Measurements from ENCODE around the gene BARHL1.

Gene BARHL1

GRCh38 chr9:132546148-132547051 lies 36.0 kb upstream of the BARHL1 start:
- Histone ChIP-seq H3K4me1 (ENCODE audit: control insufficient read depth, insufficient read depth, low read length) (peaks cover 12% of the 10 kb centered on the region; the same call in 1 of the 2 replicates), H3K9me3 (ENCODE audit: control insufficient read depth, insufficient read depth, low read length) (no peaks in the 10 kb centered on the region), H3K36me3 (ENCODE audit: control insufficient read depth, insufficient read depth, low read length) (no peaks in the 10 kb centered on the region), H3K27me3 (ENCODE audit: control insufficient read depth, insufficient read depth, low read length) (0 out of 2 replicates have a peak, but pooled peaks cover 3% of the 10 kb centered on the region), H3K27ac (ENCODE audit: low read depth, low read length) (no peak overlapping the region), H3K4me3 (ENCODE audit: low read depth, low read length) (peak overlapping the region; percentile 61), H3K9ac (ENCODE audit: low read depth, low read length) (no peak overlapping the region)

DNA sequence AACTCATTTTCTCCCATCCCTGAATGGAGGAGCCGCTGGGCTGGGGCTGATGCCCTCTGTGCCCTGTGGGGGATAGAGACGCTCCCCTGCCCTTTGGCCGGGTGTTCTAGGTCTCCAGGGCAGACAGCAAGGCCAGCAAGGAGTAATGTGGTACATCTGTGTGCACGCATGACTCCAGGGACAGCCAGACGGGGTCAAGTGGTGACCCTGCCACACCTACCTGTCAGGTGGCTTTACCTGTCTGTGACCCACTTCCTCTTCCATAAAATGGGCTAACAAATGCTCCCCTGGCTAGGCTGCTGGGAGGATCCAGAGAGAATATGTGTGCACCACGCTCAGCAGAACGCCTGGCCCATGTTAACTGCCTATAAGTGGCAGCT lies 35.4 kb upstream of the BARHL1 start:
- Histone ChIP-seq H3K27ac (ENCODE audit: low read depth, low read length) (no peak overlapping the region), H3K9me3 (ENCODE audit: control insufficient read depth, insufficient read depth, low read length) (no peaks in the 10 kb centered on the region), H3K36me3 (ENCODE audit: control insufficient read depth, insufficient read depth, low read length) (no peaks in the 10 kb centered on the region), H3K4me1 (ENCODE audit: control insufficient read depth, insufficient read depth, low read length) (peaks cover 12% of the 10 kb centered on the region; the same call in 1 of the 2 replicates), H3K4me3 (ENCODE audit: low read depth, low read length) (no peak overlapping the region), H3K9ac (ENCODE audit: low read depth, low read length) (no peak overlapping the region), H3K27me3 (ENCODE audit: control insufficient read depth, insufficient read depth, low read length) (0 out of 2 replicates have a peak, but pooled peaks cover 3% of the 10 kb centered on the region)

- H3K4me3 ChIP-seq (ENCODE audit: low read depth, low read length), result no peak overlapping the region
Measured at GRCh38 chr9:132547436-132547835, 35.0 kb upstream of the BARHL1 start.

GRCh38 chr9:132547976-132548730 lies 34.3 kb upstream of the BARHL1 start:
- Histone ChIP-seq H3K27me3 (ENCODE audit: control insufficient read depth, insufficient read depth, low read length) (no peaks in the 10 kb centered on the region), H3K27ac (ENCODE audit: low read depth, low read length) (no peak overlapping the region), H3K9ac (ENCODE audit: low read depth, low read length) (no peak overlapping the region)

More at GRCh38 chr9:132547436-132547835, 35.0 kb upstream of the BARHL1 start:
- H3K36me3 ChIP-seq (ENCODE audit: control insufficient read depth, insufficient read depth, low read length), result no peaks in the 10 kb centered on the region
- no peak overlapping the region for H3K27ac ChIP-seq (ENCODE audit: low read depth, low read length)
- peaks cover 12% of the 10 kb centered on the region; the same call in 1 of the 2 replicates for H3K4me1 ChIP-seq (ENCODE audit: control insufficient read depth, insufficient read depth, low read length)
- no peaks in the 10 kb centered on the region for H3K9me3 ChIP-seq (ENCODE audit: control insufficient read depth, insufficient read depth, low read length)
- H3K27me3 ChIP-seq (ENCODE audit: control insufficient read depth, insufficient read depth, low read length), result no peaks in the 10 kb centered on the region
- H3K9ac ChIP-seq (ENCODE audit: low read depth, low read length), result no peak overlapping the region

GRCh38 chr9:132548751-132549640 lies 33.4 kb upstream of the BARHL1 start:
- no peak overlapping the region for H3K4me3 ChIP-seq (ENCODE audit: low read depth, low read length)
- H3K9me3 ChIP-seq (ENCODE audit: control insufficient read depth, insufficient read depth, low read length), result no peaks in the 10 kb centered on the region
- H3K4me1 ChIP-seq (ENCODE audit: control insufficient read depth, insufficient read depth, low read length), result peaks cover 12% of the 10 kb centered on the region; the same call in 1 of the 2 replicates
- no peaks in the 10 kb centered on the region for H3K36me3 ChIP-seq (ENCODE audit: control insufficient read depth, insufficient read depth, low read length)
- H3K27me3 ChIP-seq (ENCODE audit: control insufficient read depth, insufficient read depth, low read length), result no peaks in the 10 kb centered on the region
- H3K9ac ChIP-seq (ENCODE audit: low read depth, low read length), result no peak overlapping the region
- no peak overlapping the region for H3K27ac ChIP-seq (ENCODE audit: low read depth, low read length)

More at GRCh38 chr9:132547976-132548730, 34.3 kb upstream of the BARHL1 start:
- peaks cover 12% of the 10 kb centered on the region; the same call in 1 of the 2 replicates for H3K4me1 ChIP-seq (ENCODE audit: control insufficient read depth, insufficient read depth, low read length)
- no peak overlapping the region for H3K4me3 ChIP-seq (ENCODE audit: low read depth, low read length)
- no peaks in the 10 kb centered on the region for H3K36me3 ChIP-seq (ENCODE audit: control insufficient read depth, insufficient read depth, low read length)
- H3K9me3 ChIP-seq (ENCODE audit: control insufficient read depth, insufficient read depth, low read length), result no peaks in the 10 kb centered on the region

DNA sequence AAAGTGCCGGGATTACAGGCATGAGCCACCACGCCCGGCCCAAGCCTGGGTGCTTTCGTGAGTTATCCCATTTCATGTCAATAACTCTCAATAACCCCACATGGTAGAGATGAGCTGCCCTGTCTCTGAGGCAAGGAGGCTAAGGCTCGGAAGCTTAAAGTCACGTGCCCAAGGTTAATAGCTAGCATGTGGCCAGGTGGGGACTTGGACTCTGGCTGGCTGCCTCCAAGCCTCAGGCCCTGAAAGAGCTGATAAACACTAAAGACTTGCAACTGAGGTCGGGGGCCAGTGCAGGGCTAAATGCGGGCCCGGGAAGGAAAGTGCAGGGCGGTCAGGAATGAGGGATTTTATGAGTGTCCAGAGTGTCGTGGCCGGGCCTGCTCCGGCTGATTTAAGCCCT lies 30.9 kb upstream of the BARHL1 start:
- H3K27ac ChIP-seq (ENCODE audit: low read depth, low read length), result no peak overlapping the region
- peaks cover 5% of the 10 kb centered on the region; the same call in 1 of the 2 replicates for H3K4me1 ChIP-seq (ENCODE audit: control insufficient read depth, insufficient read depth, low read length)
- no peak overlapping the region for H3K9ac ChIP-seq (ENCODE audit: low read depth, low read length)
- no peaks in the 10 kb centered on the region for H3K9me3 ChIP-seq (ENCODE audit: control insufficient read depth, insufficient read depth, low read length)
- H3K4me3 ChIP-seq (ENCODE audit: low read depth, low read length), result no peak overlapping the region
- H3K36me3 ChIP-seq (ENCODE audit: control insufficient read depth, insufficient read depth, low read length), result no peaks in the 10 kb centered on the region
- H3K27me3 ChIP-seq (ENCODE audit: control insufficient read depth, insufficient read depth, low read length), result no peaks in the 10 kb centered on the region

DNA sequence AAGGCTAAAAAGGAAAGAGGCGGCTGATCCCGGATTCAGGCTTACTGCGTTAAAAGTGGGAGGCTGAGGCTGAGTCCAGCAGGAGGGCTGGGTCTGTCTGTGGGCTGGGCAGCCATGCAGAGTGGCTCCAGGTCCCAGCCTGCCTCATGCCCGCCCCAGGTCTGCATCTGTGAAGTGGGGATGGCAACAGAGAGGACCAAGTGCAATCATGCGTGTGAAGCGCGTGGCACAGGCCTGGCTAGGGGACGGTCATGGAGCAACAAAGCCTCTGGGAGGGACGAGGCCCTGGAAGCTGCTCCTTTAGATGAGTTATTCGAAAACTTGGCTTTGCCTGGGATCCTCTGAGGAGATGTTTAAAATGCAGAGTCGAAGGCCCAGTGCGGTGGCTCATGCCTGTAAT lies 30.4 kb upstream of the BARHL1 start:
- H3K9me3 ChIP-seq (ENCODE audit: control insufficient read depth, insufficient read depth, low read length), result no peaks in the 10 kb centered on the region
- no peaks in the 10 kb centered on the region; the same call in 1 of the 2 replicates for H3K4me1 ChIP-seq (ENCODE audit: control insufficient read depth, insufficient read depth, low read length)
- H3K9ac ChIP-seq (ENCODE audit: low read depth, low read length), result no peak overlapping the region
- no peak overlapping the region for H3K27ac ChIP-seq (ENCODE audit: low read depth, low read length)
- no peaks in the 10 kb centered on the region for H3K36me3 ChIP-seq (ENCODE audit: control insufficient read depth, insufficient read depth, low read length)
- H3K27me3 ChIP-seq (ENCODE audit: control insufficient read depth, insufficient read depth, low read length), result no peaks in the 10 kb centered on the region
- no peak overlapping the region for H3K4me3 ChIP-seq (ENCODE audit: low read depth, low read length)

GRCh38 chr9:132554755-132555154 lies 27.7 kb upstream of the BARHL1 start:
- Histone ChIP-seq H3K36me3 (ENCODE audit: control insufficient read depth, insufficient read depth, low read length) (no peaks in the 10 kb centered on the region), H3K4me1 (ENCODE audit: control insufficient read depth, insufficient read depth, low read length) (no peaks in the 10 kb centered on the region), H3K4me3 (ENCODE audit: low read depth, low read length) (no peak overlapping the region), H3K27ac (ENCODE audit: low read depth, low read length) (no peak overlapping the region), H3K27me3 (ENCODE audit: control insufficient read depth, insufficient read depth, low read length) (no peaks in the 10 kb centered on the region), H3K9me3 (ENCODE audit: control insufficient read depth, insufficient read depth, low read length) (no peaks in the 10 kb centered on the region), H3K9ac (ENCODE audit: low read depth, low read length) (no peak overlapping the region)

GRCh38 chr9:132555528-132555927 lies 26.9 kb upstream of the BARHL1 start:
- no peak overlapping the region for H3K27ac ChIP-seq (ENCODE audit: low read depth, low read length)
- H3K4me3 ChIP-seq (ENCODE audit: low read depth, low read length), result no peak overlapping the region

GRCh38 chr9:132556235-132556634 lies 26.2 kb upstream of the BARHL1 start:
- Histone ChIP-seq H3K4me1 (ENCODE audit: control insufficient read depth, insufficient read depth, low read length) (no peaks in the 10 kb centered on the region), H3K36me3 (ENCODE audit: control insufficient read depth, insufficient read depth, low read length) (no peaks in the 10 kb centered on the region), H3K4me3 (ENCODE audit: low read depth, low read length) (no peak overlapping the region), H3K27ac (ENCODE audit: low read depth, low read length) (no peak overlapping the region), H3K27me3 (ENCODE audit: control insufficient read depth, insufficient read depth, low read length) (no peaks in the 10 kb centered on the region), H3K9ac (ENCODE audit: low read depth, low read length) (no peak overlapping the region), H3K9me3 (ENCODE audit: control insufficient read depth, insufficient read depth, low read length) (no peaks in the 10 kb centered on the region)

More at GRCh38 chr9:132555528-132555927, 26.9 kb upstream of the BARHL1 start:
- no peaks in the 10 kb centered on the region for H3K36me3 ChIP-seq (ENCODE audit: control insufficient read depth, insufficient read depth, low read length)
- H3K9me3 ChIP-seq (ENCODE audit: control insufficient read depth, insufficient read depth, low read length), result no peaks in the 10 kb centered on the region
- H3K27me3 ChIP-seq (ENCODE audit: control insufficient read depth, insufficient read depth, low read length), result no peaks in the 10 kb centered on the region
- no peaks in the 10 kb centered on the region for H3K4me1 ChIP-seq (ENCODE audit: control insufficient read depth, insufficient read depth, low read length)
- no peak overlapping the region for H3K9ac ChIP-seq (ENCODE audit: low read depth, low read length)

All from HUES48 (cell line).